ENCODE measurements around the gene CFDP1.

CFDP1 gene

DNA sequence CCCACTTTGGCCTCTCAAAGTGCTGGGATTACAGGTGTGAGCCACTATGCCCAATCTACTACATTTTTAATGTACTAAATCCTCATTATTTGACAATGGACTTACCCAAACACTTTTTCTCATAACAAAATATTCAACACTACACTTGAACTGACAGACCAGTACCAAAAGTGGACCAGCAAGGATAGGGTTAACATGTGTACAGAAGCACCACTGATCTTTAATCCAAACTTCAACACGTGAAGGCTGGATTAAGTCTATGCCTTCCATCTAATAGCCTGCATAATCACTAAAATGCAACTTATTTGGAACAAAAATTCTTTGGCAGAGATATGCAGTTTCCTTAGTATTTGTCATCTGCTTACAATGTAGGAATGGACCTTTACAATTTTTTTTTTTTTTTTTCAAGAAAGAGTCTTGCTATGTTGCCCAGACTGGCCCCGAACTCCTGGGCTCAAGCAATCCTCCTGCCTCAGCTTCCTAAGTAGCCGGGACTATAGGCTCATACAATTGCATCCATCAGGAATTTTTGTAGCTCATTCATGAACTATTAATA, 121.8 kb downstream of the CFDP1 start:
- H3K27me3 ChIP-seq (replicated peaks in 2 of 5; ENCODE audit: control insufficient read depth in 4 of 5, insufficient read depth in 5 of 5, low read length in 4 of 5) = peaks cover 0 to 60% (median 16%) of the 10 kb centered on the region in 5 experiments
- no peak overlapping the region for H3K4me3 ChIP-seq (ENCODE audit: control insufficient read depth in 1 of 7, extremely low read depth in 1 of 7, insufficient read depth in 4 of 7, low read depth in 2 of 7, low read length in 6 of 7)
- ChIA-PET CTCF (interaction anchor here (1.1 to 1.3 kb wide), 2 partner anchors 13 to 78 kb away, joined by 5 read pairs; no protein-coding TSS in a partner anchor), POLR2A (interaction anchor here (1.3 kb wide), 1 partner anchor 610 kb away, joined by 3 read pairs; the partner anchor contains the start of gene MLKL)
- WGBS (ENCODE audit: insufficient coverage) = 100% methylated on average over 2 of the region's 3 CpGs
- H3K27ac ChIP-seq (ENCODE audit: insufficient read depth in 1 of 2, low read depth in 1 of 2, low read length in 2 of 2, poor library complexity in 1 of 2, severe bottlenecking in 2 of 2) = no peak overlapping the region
- H3K4me1 ChIP-seq (ENCODE audit: control extremely low read depth in 1 of 4, control insufficient read depth in 4 of 4, insufficient read depth in 4 of 4, low read length in 3 of 4) = no peaks in the 10 kb centered on the region
- no peaks in the 10 kb centered on the region for H3K9me3 ChIP-seq (ENCODE audit: control extremely low read depth in 1 of 5, control insufficient read depth in 4 of 5, insufficient read depth in 2 of 5, low read depth in 1 of 5, low read length in 4 of 5)
- DNase-seq = no peak
- H3K36me3 ChIP-seq (ENCODE audit: control insufficient read depth in 4 of 4, insufficient read depth in 4 of 4, low read length in 3 of 4) = peaks cover 0 to 18% (median 9%) of the 10 kb centered on the region in 4 experiments

- H3K27ac ChIP-seq (ENCODE audit: insufficient read depth in 1 of 2, low read depth in 1 of 2, low read length in 2 of 2, poor library complexity in 1 of 2, severe bottlenecking in 2 of 2) = no peak overlapping the region
- CTCF ChIA-PET = no interaction called here
- 100% methylated on average over 2 of the region's 3 CpGs for WGBS (ENCODE audit: insufficient coverage)
- POLR2A ChIA-PET = no interaction called here
- H3K4me3 ChIP-seq (ENCODE audit: control insufficient read depth in 1 of 7, extremely low read depth in 1 of 7, insufficient read depth in 4 of 7, low read depth in 2 of 7, low read length in 6 of 7) = no peak overlapping the region
- H3K9me3 ChIP-seq (ENCODE audit: control extremely low read depth in 1 of 5, control insufficient read depth in 4 of 5, insufficient read depth in 2 of 5, low read depth in 1 of 5, low read length in 4 of 5) = no peaks in the 10 kb centered on the region
- peaks cover 0 to 18% (median 6%) of the 10 kb centered on the region in 4 experiments for H3K36me3 ChIP-seq (ENCODE audit: control insufficient read depth in 4 of 4, insufficient read depth in 4 of 4, low read length in 3 of 4)
- peaks cover 0 to 53% (median 12%) of the 10 kb centered on the region in 5 experiments for H3K27me3 ChIP-seq (replicated peaks in 2 of 5; ENCODE audit: control insufficient read depth in 4 of 5, insufficient read depth in 5 of 5, low read length in 4 of 5)
- DNase-seq = no peak
- peaks cover 0 to 4% (median 1%) of the 10 kb centered on the region in 4 experiments for H3K4me1 ChIP-seq (ENCODE audit: control extremely low read depth in 1 of 4, control insufficient read depth in 4 of 4, insufficient read depth in 4 of 4, low read length in 3 of 4)
Observed at GRCh38 chr16:75310541-75310940, 122.8 kb downstream of the CFDP1 start.

DNA sequence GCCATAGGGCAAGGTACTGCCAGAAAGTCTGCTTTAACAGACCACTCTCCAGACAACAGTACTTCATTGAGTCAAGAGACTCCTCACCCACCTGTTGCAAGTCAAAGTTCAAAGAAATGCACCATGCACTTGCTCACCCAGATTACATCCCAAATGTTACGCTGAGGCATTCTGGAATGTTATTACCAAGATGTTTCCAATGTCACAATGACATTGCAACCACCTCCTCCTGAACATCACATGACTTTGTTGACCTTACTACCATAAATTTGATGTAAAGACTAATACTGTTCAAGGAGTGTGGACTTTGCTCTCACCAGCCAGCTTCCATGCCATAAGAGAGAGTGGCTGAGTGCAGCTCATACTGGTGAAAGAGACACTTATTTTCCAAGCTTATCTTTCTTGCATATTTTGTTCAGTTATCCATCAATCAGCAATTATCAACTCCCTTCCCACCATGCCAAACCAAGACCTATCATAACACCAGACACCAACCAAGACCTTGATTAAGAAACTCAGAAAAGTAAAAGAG, 123.3 kb downstream of the CFDP1 start:
- Histone ChIP-seq H3K27me3 (replicated peaks in 2 of 5; ENCODE audit: control insufficient read depth in 4 of 5, insufficient read depth in 5 of 5, low read length in 4 of 5) (peaks cover 0 to 53% (median 12%) of the 10 kb centered on the region in 5 experiments), H3K36me3 (ENCODE audit: control insufficient read depth in 4 of 4, insufficient read depth in 4 of 4, low read length in 3 of 4) (peaks cover 0 to 18% (median 6%) of the 10 kb centered on the region in 4 experiments), H3K9me3 (ENCODE audit: control extremely low read depth in 1 of 5, control insufficient read depth in 4 of 5, insufficient read depth in 2 of 5, low read depth in 1 of 5, low read length in 4 of 5) (no peaks in the 10 kb centered on the region), H3K27ac (ENCODE audit: insufficient read depth in 1 of 2, low read depth in 1 of 2, low read length in 2 of 2, poor library complexity in 1 of 2, severe bottlenecking in 2 of 2) (no peak overlapping the region), H3K4me3 (ENCODE audit: control insufficient read depth in 1 of 7, extremely low read depth in 1 of 7, insufficient read depth in 4 of 7, low read depth in 2 of 7, low read length in 6 of 7) (no peak overlapping the region), H3K4me1 (ENCODE audit: control extremely low read depth in 1 of 4, control insufficient read depth in 4 of 4, insufficient read depth in 4 of 4, low read length in 3 of 4) (peaks cover 0 to 9% (median 6%) of the 10 kb centered on the region in 4 experiments)
- 100% methylated on average over 1 of the region's 1 CpG for WGBS (ENCODE audit: insufficient coverage)
- DNase-seq = no peak
- CTCF ChIA-PET = no interaction called here
- POLR2A ChIA-PET = no interaction called here

- H3K27ac ChIP-seq (ENCODE audit: insufficient read depth in 1 of 2, low read depth in 1 of 2, low read length in 2 of 2, poor library complexity in 1 of 2, severe bottlenecking in 2 of 2) = no peak overlapping the region
- CTCF ChIA-PET = no interaction called here
- peaks cover 0 to 52% (median 12%) of the 10 kb centered on the region in 5 experiments for H3K27me3 ChIP-seq (replicated peaks in 2 of 5; ENCODE audit: control insufficient read depth in 4 of 5, insufficient read depth in 5 of 5, low read length in 4 of 5)
- peaks cover 0 to 10% (median 6%) of the 10 kb centered on the region in 4 experiments for H3K4me1 ChIP-seq (ENCODE audit: control extremely low read depth in 1 of 4, control insufficient read depth in 4 of 4, insufficient read depth in 4 of 4, low read length in 3 of 4)
- DNase-seq = no peak
- no peaks in the 10 kb centered on the region for H3K9me3 ChIP-seq (ENCODE audit: control extremely low read depth in 1 of 5, control insufficient read depth in 4 of 5, insufficient read depth in 2 of 5, low read depth in 1 of 5, low read length in 4 of 5)
- peaks cover 0 to 25% (median 11%) of the 10 kb centered on the region in 4 experiments for H3K36me3 ChIP-seq (ENCODE audit: control insufficient read depth in 4 of 4, insufficient read depth in 4 of 4, low read length in 3 of 4)
- H3K4me3 ChIP-seq (ENCODE audit: control insufficient read depth in 1 of 7, extremely low read depth in 1 of 7, insufficient read depth in 4 of 7, low read depth in 2 of 7, low read length in 6 of 7) = no peak overlapping the region
- WGBS (ENCODE audit: insufficient coverage) = 100% methylated on average over 5 of the region's 8 CpGs
- POLR2A ChIA-PET = no interaction called here
Observed at GRCh38 chr16:75309156-75309555, 124.1 kb downstream of the CFDP1 start.

- POLR2A ChIA-PET = no interaction called here
- WGBS (ENCODE audit: insufficient coverage) = 100% methylated on average over 3 of the region's 3 CpGs
- CTCF ChIA-PET = no interaction called here
Observed at GRCh38 chr16:75308011-75308410, 125.3 kb downstream of the CFDP1 start.

DNA sequence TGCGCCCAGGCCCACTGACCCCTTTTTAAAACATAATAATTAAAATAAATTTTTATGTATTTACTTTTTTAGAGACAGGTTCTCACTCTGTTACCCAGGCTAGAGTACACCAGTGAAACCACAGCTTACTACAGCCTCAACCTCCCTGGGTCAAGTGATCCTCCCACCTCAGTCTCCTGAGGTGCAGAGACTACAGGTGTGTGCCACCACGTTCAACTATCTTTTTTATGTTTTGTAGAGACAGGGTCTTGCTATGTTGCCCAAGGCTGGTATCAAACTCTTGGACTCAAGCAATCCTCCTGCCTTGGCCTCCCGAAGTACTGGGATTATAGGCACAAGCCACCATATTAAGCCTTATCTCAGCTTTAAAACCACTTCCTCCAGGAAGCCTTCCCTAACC, 125.8 kb downstream of the CFDP1 start:
- ChIA-PET POLR2A (no interaction called here), CTCF (no interaction called here)
- Histone ChIP-seq H3K27me3 (replicated peaks in 2 of 5; ENCODE audit: control insufficient read depth in 4 of 5, insufficient read depth in 5 of 5, low read length in 4 of 5) (peaks cover 0 to 42% (median 9%) of the 10 kb centered on the region in 5 experiments), H3K4me3 (ENCODE audit: control insufficient read depth in 1 of 7, extremely low read depth in 1 of 7, insufficient read depth in 4 of 7, low read depth in 2 of 7, low read length in 6 of 7) (no peak overlapping the region), H3K9me3 (ENCODE audit: control extremely low read depth in 1 of 5, control insufficient read depth in 4 of 5, insufficient read depth in 2 of 5, low read depth in 1 of 5, low read length in 4 of 5) (no peaks in the 10 kb centered on the region), H3K27ac (ENCODE audit: insufficient read depth in 1 of 2, low read depth in 1 of 2, low read length in 2 of 2, poor library complexity in 1 of 2, severe bottlenecking in 2 of 2) (no peak overlapping the region), H3K36me3 (ENCODE audit: control insufficient read depth in 4 of 4, insufficient read depth in 4 of 4, low read length in 3 of 4) (peaks cover under 1 to 21% (median 14%) of the 10 kb centered on the region in 4 experiments), H3K4me1 (ENCODE audit: control extremely low read depth in 1 of 4, control insufficient read depth in 4 of 4, insufficient read depth in 4 of 4, low read length in 3 of 4) (peaks cover 0 to 10% (median 6%) of the 10 kb centered on the region in 4 experiments)
- WGBS (ENCODE audit: insufficient coverage) = 90% methylated on average over 1 of the region's 3 CpGs
- DNase-seq = no peak

More at GRCh38 chr16:75308011-75308410, 125.3 kb downstream of the CFDP1 start:
- peaks cover 0 to 42% (median 10%) of the 10 kb centered on the region in 5 experiments for H3K27me3 ChIP-seq (replicated peaks in 2 of 5; ENCODE audit: control insufficient read depth in 4 of 5, insufficient read depth in 5 of 5, low read length in 4 of 5)
- H3K4me1 ChIP-seq (ENCODE audit: control extremely low read depth in 1 of 4, control insufficient read depth in 4 of 4, insufficient read depth in 4 of 4, low read length in 3 of 4) = peaks cover 0 to 10% (median 6%) of the 10 kb centered on the region in 4 experiments
- H3K36me3 ChIP-seq (ENCODE audit: control insufficient read depth in 4 of 4, insufficient read depth in 4 of 4, low read length in 3 of 4) = peaks cover 0 to 23% (median 15%) of the 10 kb centered on the region in 4 experiments
- DNase-seq = no peak
- H3K4me3 ChIP-seq (ENCODE audit: control insufficient read depth in 1 of 7, extremely low read depth in 1 of 7, insufficient read depth in 4 of 7, low read depth in 2 of 7, low read length in 6 of 7) = no peak overlapping the region
- H3K9me3 ChIP-seq (ENCODE audit: control extremely low read depth in 1 of 5, control insufficient read depth in 4 of 5, insufficient read depth in 2 of 5, low read depth in 1 of 5, low read length in 4 of 5) = no peaks in the 10 kb centered on the region
- H3K27ac ChIP-seq (ENCODE audit: insufficient read depth in 1 of 2, low read depth in 1 of 2, low read length in 2 of 2, poor library complexity in 1 of 2, severe bottlenecking in 2 of 2) = no peak overlapping the region

GRCh38 chr16:75306099-75306762, 127.1 kb downstream of the CFDP1 start:
- POLR2A ChIA-PET = no interaction called here
- no peak overlapping the region for H3K4me3 ChIP-seq (ENCODE audit: control insufficient read depth in 1 of 7, extremely low read depth in 1 of 7, insufficient read depth in 4 of 7, low read depth in 2 of 7, low read length in 6 of 7)
- 97% methylated on average over 9 of the region's 9 CpGs for WGBS (ENCODE audit: insufficient coverage)
- peaks cover 3 to 32% (median 20%) of the 10 kb centered on the region in 4 experiments for H3K36me3 ChIP-seq (ENCODE audit: control insufficient read depth in 4 of 4, insufficient read depth in 4 of 4, low read length in 3 of 4)
- H3K27me3 ChIP-seq (replicated peaks in 2 of 5; ENCODE audit: control insufficient read depth in 4 of 5, insufficient read depth in 5 of 5, low read length in 4 of 5) = peaks cover 0 to 38% (median 13%) of the 10 kb centered on the region in 5 experiments
- no peak for DNase-seq
- peaks cover 0 to 10% (median 6%) of the 10 kb centered on the region in 4 experiments for H3K4me1 ChIP-seq (ENCODE audit: control extremely low read depth in 1 of 4, control insufficient read depth in 4 of 4, insufficient read depth in 4 of 4, low read length in 3 of 4)
- CTCF ChIA-PET = interaction anchor here (1.0 to 1.6 kb wide), 4 partner anchors 10 to 107 kb away, joined by 3 to 4 read pairs (median 3); no protein-coding TSS in a partner anchor
- H3K27ac ChIP-seq (ENCODE audit: insufficient read depth in 1 of 2, low read depth in 1 of 2, low read length in 2 of 2, poor library complexity in 1 of 2, severe bottlenecking in 2 of 2) = no peak overlapping the region
- no peaks in the 10 kb centered on the region for H3K9me3 ChIP-seq (ENCODE audit: control extremely low read depth in 1 of 5, control insufficient read depth in 4 of 5, insufficient read depth in 2 of 5, low read depth in 1 of 5, low read length in 4 of 5)

Data from common myeloid progenitor, CD34-positive (primary cell).